GM21447 (cell line): Measurements from ENCODE around the gene TRPC4.
"Not testable (repeated sequence)": the region's sequence is repeated elsewhere in the genome, so short reads cannot be mapped to it uniquely, and the experiment has no call there.

Experiments used
- ATAC-seq: cut with Tn5 transposase; IDR thresholded peaks from one replicate; pipeline ENCODE4 v1.9.1; 2021; ENCODE audit not compliant: unreplicated experiment

The TRPC4 gene

GRCh38 chr13:37608750-37609339 is 260.7 kb downstream of the TRPC4 start:
- no peak for ATAC-seq

- ATAC-seq: no peak
These were observed 266.7 kb downstream of the TRPC4 start for GRCh38 chr13:37602733-37603381.

GRCh38 chr13:37601648-37602440 is 267.7 kb downstream of the TRPC4 start:
- no peak for ATAC-seq

- ATAC-seq: no peak
These were observed 270.1 kb downstream of the TRPC4 start for GRCh38 chr13:37599519-37599918.

DNA sequence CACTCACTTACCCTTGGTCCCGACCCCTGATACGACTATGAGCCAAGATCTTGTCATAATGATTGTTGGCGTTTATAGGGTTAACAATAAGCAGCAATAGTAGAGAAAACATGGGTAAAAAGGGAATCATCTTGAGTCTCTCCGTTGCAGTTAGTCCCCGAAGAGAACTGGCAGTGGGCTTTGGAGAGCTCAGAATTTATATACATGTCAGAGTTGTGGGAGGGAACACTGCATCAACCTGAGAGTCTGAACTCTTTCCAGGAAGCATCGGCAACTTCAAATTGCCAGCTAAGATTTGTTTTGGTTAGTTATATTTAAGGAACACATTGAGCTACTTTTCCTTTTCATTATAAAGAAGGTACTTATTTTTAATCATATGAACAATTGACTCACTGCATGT is 271.0 kb downstream of the TRPC4 start, which contains the start of gene POSTN:
Gene POSTN, minus strand, starts transcription at position 172 of the 400 bp plus-strand sequence. Its CDS starts 42 bp downstream, at position 130.
- ATAC-seq: no peak

GRCh38 chr13:37597477-37598025 is 272.0 kb downstream of the TRPC4 start:
- ATAC-seq: no peak

DNA sequence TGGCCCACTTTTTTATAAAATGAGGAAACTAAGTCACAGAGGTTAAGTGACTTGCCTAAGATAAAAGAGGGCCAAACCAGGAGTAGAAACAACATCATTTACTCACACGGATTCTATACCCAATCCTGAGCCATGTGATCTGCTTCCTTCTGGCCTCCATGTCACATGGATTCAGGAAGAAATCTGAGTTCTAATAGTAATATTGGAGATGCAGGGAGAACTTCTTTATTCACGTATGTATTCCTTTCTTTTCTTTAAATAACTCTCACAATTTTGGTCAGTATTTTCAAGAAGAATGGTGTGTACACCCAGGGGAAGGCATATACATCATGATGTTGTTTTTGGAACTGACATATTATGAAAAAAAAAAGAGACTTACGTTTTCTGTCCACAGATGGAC is 272.8 kb downstream of the TRPC4 start:
- ATAC-seq: no peak

DNA sequence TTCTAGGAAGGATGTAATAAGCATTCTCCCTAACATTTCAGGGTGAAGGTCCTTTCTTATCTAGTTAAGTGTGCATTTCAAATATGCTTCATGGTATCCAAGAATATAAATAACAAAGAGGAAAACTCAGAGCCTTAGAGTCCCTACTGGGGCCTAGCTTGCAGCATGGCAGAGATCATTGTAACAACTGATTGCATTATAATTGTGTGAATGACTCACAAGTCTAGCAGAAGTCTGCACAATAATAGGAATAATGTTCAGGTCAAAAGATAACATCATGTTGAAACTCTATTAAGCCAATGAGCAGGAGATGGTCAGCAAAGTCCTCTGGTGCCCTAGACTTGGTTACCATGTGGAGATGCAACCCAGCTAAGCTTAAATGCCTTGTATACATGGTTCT is 274.4 kb downstream of the TRPC4 start:
- no peak for ATAC-seq

DNA sequence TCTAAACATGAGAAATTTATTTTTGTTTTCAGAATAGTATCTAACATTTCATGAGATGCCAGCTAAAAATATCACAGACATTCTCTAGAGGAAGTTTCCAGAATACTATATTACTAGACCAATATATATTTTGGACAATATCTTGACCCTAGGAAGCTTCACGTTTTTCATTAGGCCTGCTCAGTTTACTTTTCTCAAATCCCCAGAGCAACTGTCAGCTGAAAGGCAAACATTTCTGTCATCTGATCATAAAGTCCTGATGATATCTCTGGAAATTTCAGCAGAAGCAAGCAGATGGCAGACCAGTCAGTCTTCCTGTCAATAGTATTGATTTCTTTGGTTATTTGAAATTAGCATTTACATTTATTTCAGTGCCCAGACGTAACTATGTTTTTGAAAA is 275.0 kb downstream of the TRPC4 start:
- no peak for ATAC-seq

DNA sequence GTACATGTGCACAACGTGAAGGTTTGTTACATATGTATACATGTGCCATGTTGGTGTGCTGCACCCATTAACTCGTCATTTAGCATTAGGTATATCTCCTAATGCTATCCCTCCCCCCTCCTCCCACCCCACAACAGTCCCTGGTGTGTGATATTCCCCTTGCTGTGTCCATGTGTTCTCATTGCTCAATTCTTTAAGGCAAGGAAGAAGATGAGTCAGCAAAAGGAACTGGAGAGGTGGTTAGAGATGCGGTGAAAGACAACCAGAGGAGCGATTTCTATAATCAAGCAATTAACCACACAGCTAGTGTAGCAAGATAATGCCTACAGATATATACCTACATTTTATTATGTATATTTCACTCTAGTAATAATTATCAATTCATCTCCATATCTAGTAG is 280.2 kb downstream of the TRPC4 start:
- ATAC-seq: not testable (repeated sequence)

- ATAC-seq: no peak
These were observed 282.3 kb downstream of the TRPC4 start for GRCh38 chr13:37587236-37587635.
